ENCODE results near the gene PGBD2. TPM values are rescaled to one million over a fixed set of nuclear protein-coding genes. Genes with fewer than 3 reads are reported as not detected.
"Not testable (repeated sequence)": the region's sequence is repeated elsewhere in the genome, so short reads cannot be mapped to it uniquely, and the experiment has no call there.

The PGBD2 gene
- total RNA-seq, 4 donors from 2014 or later: 7.9 to 16.5 (median 13.0) TPM

- H3K36me3 ChIP-seq: no peaks in the 10 kb centered on the region
- H3K4me3 ChIP-seq: no peak overlapping the region
- H3K4me1 ChIP-seq: peaks cover 0 to 7% of the 10 kb centered on the region in 2 donors
- DNase-seq: no peak
- no peak overlapping the region for H3K27ac ChIP-seq
- no peaks in the 10 kb centered on the region for H3K9me3 ChIP-seq
- no peak for TF ChIP-seq POLR2A (IDR thresholded peaks at IDR 0.05)
- TF ChIP-seq CTCF (IDR thresholded peaks at IDR 0.05): no peak
- no peaks in the 10 kb centered on the region for H3K27me3 ChIP-seq
- intact Hi-C loops (cut with DNase I; ENCODE audit: low total_unique reads): no loop called here
These were observed 17.6 kb downstream of the PGBD2 start for GRCh38 chr1:248923352-248924338.

GRCh38 chr1:248924696-248925532 lies 18.9 kb downstream of the PGBD2 start:
- Histone ChIP-seq H3K27me3 (no peaks in the 10 kb centered on the region), H3K4me3 (no peak overlapping the region), H3K27ac (no peak overlapping the region), H3K4me1 (peaks cover 0 to 7% of the 10 kb centered on the region in 2 donors), H3K36me3 (no peaks in the 10 kb centered on the region), H3K9me3 (no peaks in the 10 kb centered on the region)
- TF ChIP-seq POLR2A (IDR thresholded peaks at IDR 0.05) (no peak), CTCF (IDR thresholded peaks at IDR 0.05) (peak; percentile 27 to 58 (median 38))
- DNase-seq: no peak
- intact Hi-C loops (cut with DNase I; ENCODE audit: low total_unique reads): no loop called here

- H3K4me3 ChIP-seq; H3K36me3 ChIP-seq; DNase-seq; intact Hi-C loops (cut with DNase I; ENCODE audit: low total_unique reads); H3K27me3 ChIP-seq; H3K9me3 ChIP-seq; H3K4me1 ChIP-seq; H3K27ac ChIP-seq: not testable (repeated sequence)
These were observed 19.8 kb downstream of the PGBD2 start for GRCh38 chr1:248925859-248926258.

- no peak for DNase-seq
- no peaks in the 10 kb centered on the region for H3K36me3 ChIP-seq
- no peaks in the 10 kb centered on the region for H3K9me3 ChIP-seq
- H3K4me3 ChIP-seq: no peak overlapping the region
- intact Hi-C loops (cut with DNase I; ENCODE audit: low total_unique reads): no loop called here
- H3K27me3 ChIP-seq: no peaks in the 10 kb centered on the region
- no peak overlapping the region for H3K27ac ChIP-seq
- peaks cover 0 to 7% of the 10 kb centered on the region in 2 donors for H3K4me1 ChIP-seq
- TF ChIP-seq POLR2A (IDR thresholded peaks at IDR 0.05) (no peak), CTCF (IDR thresholded peaks at IDR 0.05) (no peak)
These were observed 20.6 kb downstream of the PGBD2 start for GRCh38 chr1:248926401-248927182.

GRCh38 chr1:248927283-248927682 lies 21.2 kb downstream of the PGBD2 start:
- DNase-seq; H3K36me3 ChIP-seq; H3K4me3 ChIP-seq; H3K4me1 ChIP-seq; H3K9me3 ChIP-seq; H3K27ac ChIP-seq; intact Hi-C loops (cut with DNase I; ENCODE audit: low total_unique reads); H3K27me3 ChIP-seq: not testable (repeated sequence)

GRCh38 chr1:248928122-248928521 lies 22.1 kb downstream of the PGBD2 start:
- H3K4me1 ChIP-seq; H3K4me3 ChIP-seq; H3K36me3 ChIP-seq; DNase-seq; intact Hi-C loops (cut with DNase I; ENCODE audit: low total_unique reads); H3K9me3 ChIP-seq; H3K27ac ChIP-seq; H3K27me3 ChIP-seq: not testable (repeated sequence)

- H3K4me1 ChIP-seq; H3K4me3 ChIP-seq; H3K27me3 ChIP-seq; H3K36me3 ChIP-seq; DNase-seq; intact Hi-C loops (cut with DNase I; ENCODE audit: low total_unique reads); H3K27ac ChIP-seq; H3K9me3 ChIP-seq: not testable (repeated sequence)
These were observed 24.0 kb downstream of the PGBD2 start for GRCh38 chr1:248930037-248930436.

GRCh38 chr1:248938173-248938809 lies 32.3 kb downstream of the PGBD2 start:
- H3K36me3 ChIP-seq; H3K27me3 ChIP-seq; H3K4me3 ChIP-seq; H3K4me1 ChIP-seq; H3K27ac ChIP-seq; intact Hi-C loops (cut with DNase I; ENCODE audit: low total_unique reads); DNase-seq; H3K9me3 ChIP-seq: not testable (repeated sequence)

All from uterus (tissue), 4 donors.